ENCODE measurements around the gene AUH.

The AUH gene

GRCh38 chr9:91361291-91362050 is at the start of gene AUH:
Gene AUH (minus strand): TSS chr9:91361918. CDS start chr9:91361889, 29 bp downstream.
- Histone ChIP-seq H3K27me3 (ENCODE audit: control insufficient read depth, insufficient read depth, low read length) (no peaks in the 10 kb centered on the region), H3K4me1 (ENCODE audit: control insufficient read depth, insufficient read depth, low read length) (peaks cover 7% of the 10 kb centered on the region), H3K4me3 (ENCODE audit: low read length) (peak within 1 kb of the TSS; percentile 97), H3K9ac (ENCODE audit: low read length) (peak within 1 kb of the TSS; percentile 67), H3K36me3 (ENCODE audit: control insufficient read depth, insufficient read depth, low read length) (no peaks in the 10 kb centered on the region), H3K27ac (ENCODE audit: low read depth, low read length) (peak within 1 kb of the TSS; percentile 82)

- H3K4me1 ChIP-seq (ENCODE audit: control insufficient read depth, insufficient read depth, low read length), result no peaks in the 10 kb centered on the region
- H3K36me3 ChIP-seq (ENCODE audit: control insufficient read depth, insufficient read depth, low read length), result no peaks in the 10 kb centered on the region
- H3K9ac ChIP-seq (ENCODE audit: low read length), result no peak overlapping the region
- H3K27me3 ChIP-seq (ENCODE audit: control insufficient read depth, insufficient read depth, low read length), result no peaks in the 10 kb centered on the region
- no peak overlapping the region for H3K27ac ChIP-seq (ENCODE audit: low read depth, low read length)
- H3K4me3 ChIP-seq (ENCODE audit: low read length), result no peak overlapping the region
These were observed 49.5 kb upstream of the AUH start for GRCh38 chr9:91411096-91411771.

- Histone ChIP-seq H3K27ac (ENCODE audit: low read depth, low read length) (no peak overlapping the region), H3K4me3 (ENCODE audit: low read length) (no peak overlapping the region)
These were observed 48.4 kb upstream of the AUH start for GRCh38 chr9:91410161-91410560.

GRCh38 chr9:91408475-91408874 is 46.8 kb upstream of the AUH start:
- no peaks in the 10 kb centered on the region for H3K4me1 ChIP-seq (ENCODE audit: control insufficient read depth, insufficient read depth, low read length)
- H3K27ac ChIP-seq (ENCODE audit: low read depth, low read length), result no peak overlapping the region

More at GRCh38 chr9:91410161-91410560, 48.4 kb upstream of the AUH start:
- Histone ChIP-seq H3K27me3 (ENCODE audit: control insufficient read depth, insufficient read depth, low read length) (no peaks in the 10 kb centered on the region), H3K36me3 (ENCODE audit: control insufficient read depth, insufficient read depth, low read length) (no peaks in the 10 kb centered on the region), H3K4me1 (ENCODE audit: control insufficient read depth, insufficient read depth, low read length) (no peaks in the 10 kb centered on the region), H3K9ac (ENCODE audit: low read length) (no peak overlapping the region)

GRCh38 chr9:91407580-91408318 is 46.0 kb upstream of the AUH start:
- Histone ChIP-seq H3K36me3 (ENCODE audit: control insufficient read depth, insufficient read depth, low read length) (no peaks in the 10 kb centered on the region), H3K4me1 (ENCODE audit: control insufficient read depth, insufficient read depth, low read length) (no peaks in the 10 kb centered on the region), H3K27me3 (ENCODE audit: control insufficient read depth, insufficient read depth, low read length) (no peaks in the 10 kb centered on the region), H3K9ac (ENCODE audit: low read length) (no peak overlapping the region), H3K27ac (ENCODE audit: low read depth, low read length) (no peak overlapping the region), H3K4me3 (ENCODE audit: low read length) (no peak overlapping the region)

More at GRCh38 chr9:91408475-91408874, 46.8 kb upstream of the AUH start:
- H3K9ac ChIP-seq (ENCODE audit: low read length), result no peak overlapping the region
- no peaks in the 10 kb centered on the region for H3K27me3 ChIP-seq (ENCODE audit: control insufficient read depth, insufficient read depth, low read length)
- H3K4me3 ChIP-seq (ENCODE audit: low read length), result no peak overlapping the region
- no peaks in the 10 kb centered on the region for H3K36me3 ChIP-seq (ENCODE audit: control insufficient read depth, insufficient read depth, low read length)

GRCh38 chr9:91405343-91406077 is 43.8 kb upstream of the AUH start:
- no peaks in the 10 kb centered on the region for H3K4me1 ChIP-seq (ENCODE audit: control insufficient read depth, insufficient read depth, low read length)

GRCh38 chr9:91403665-91404543 is 42.2 kb upstream of the AUH start:
- no peak overlapping the region for H3K4me3 ChIP-seq (ENCODE audit: low read length)

More at GRCh38 chr9:91405343-91406077, 43.8 kb upstream of the AUH start:
- no peak overlapping the region for H3K4me3 ChIP-seq (ENCODE audit: low read length)
- H3K9ac ChIP-seq (ENCODE audit: low read length), result no peak overlapping the region
- no peak overlapping the region for H3K27ac ChIP-seq (ENCODE audit: low read depth, low read length)
- no peaks in the 10 kb centered on the region for H3K27me3 ChIP-seq (ENCODE audit: control insufficient read depth, insufficient read depth, low read length)
- H3K36me3 ChIP-seq (ENCODE audit: control insufficient read depth, insufficient read depth, low read length), result no peaks in the 10 kb centered on the region

GRCh38 chr9:91398926-91399325 is 37.2 kb upstream of the AUH start:
- Histone ChIP-seq H3K36me3 (ENCODE audit: control insufficient read depth, insufficient read depth, low read length) (no peaks in the 10 kb centered on the region), H3K4me1 (ENCODE audit: control insufficient read depth, insufficient read depth, low read length) (no peaks in the 10 kb centered on the region), H3K9ac (ENCODE audit: low read length) (no peak overlapping the region), H3K27ac (ENCODE audit: low read depth, low read length) (no peak overlapping the region), H3K27me3 (ENCODE audit: control insufficient read depth, insufficient read depth, low read length) (no peaks in the 10 kb centered on the region), H3K4me3 (ENCODE audit: low read length) (no peak overlapping the region)

More at GRCh38 chr9:91403665-91404543, 42.2 kb upstream of the AUH start:
- H3K4me1 ChIP-seq (ENCODE audit: control insufficient read depth, insufficient read depth, low read length), result no peaks in the 10 kb centered on the region
- H3K27ac ChIP-seq (ENCODE audit: low read depth, low read length), result no peak overlapping the region
- H3K27me3 ChIP-seq (ENCODE audit: control insufficient read depth, insufficient read depth, low read length), result no peaks in the 10 kb centered on the region
- H3K9ac ChIP-seq (ENCODE audit: low read length), result no peak overlapping the region
- H3K36me3 ChIP-seq (ENCODE audit: control insufficient read depth, insufficient read depth, low read length), result no peaks in the 10 kb centered on the region

- no peak overlapping the region for H3K27ac ChIP-seq (ENCODE audit: low read depth, low read length)
- no peaks in the 10 kb centered on the region for H3K36me3 ChIP-seq (ENCODE audit: control insufficient read depth, insufficient read depth, low read length)
- H3K9ac ChIP-seq (ENCODE audit: low read length), result no peak overlapping the region
- no peak overlapping the region for H3K4me3 ChIP-seq (ENCODE audit: low read length)
- no peaks in the 10 kb centered on the region for H3K27me3 ChIP-seq (ENCODE audit: control insufficient read depth, insufficient read depth, low read length)
- H3K4me1 ChIP-seq (ENCODE audit: control insufficient read depth, insufficient read depth, low read length), result no peaks in the 10 kb centered on the region
These were observed 34.1 kb upstream of the AUH start for GRCh38 chr9:91395553-91396471.

- no peaks in the 10 kb centered on the region for H3K36me3 ChIP-seq (ENCODE audit: control insufficient read depth, insufficient read depth, low read length)
- no peak overlapping the region for H3K4me3 ChIP-seq (ENCODE audit: low read length)
- no peak overlapping the region for H3K27ac ChIP-seq (ENCODE audit: low read depth, low read length)
- no peaks in the 10 kb centered on the region for H3K27me3 ChIP-seq (ENCODE audit: control insufficient read depth, insufficient read depth, low read length)
- no peak overlapping the region for H3K9ac ChIP-seq (ENCODE audit: low read length)
- H3K4me1 ChIP-seq (ENCODE audit: control insufficient read depth, insufficient read depth, low read length), result no peaks in the 10 kb centered on the region
These were observed 33.4 kb upstream of the AUH start for GRCh38 chr9:91395106-91395552.

Data from rectal smooth muscle tissue (tissue), 1 donor.